Spleen (tissue), 11 donors: ENCODE results near the gene SLC2A2. TPM values are rescaled to one million over a fixed set of nuclear protein-coding genes. Genes with fewer than 3 reads are reported as not detected.
A peak's percentile ranks its signal among the peaks of the same experiment; 100 is the strongest.

Experiments used
- DNase-seq: peaks from one replicate; pipeline ENCODE4 v3.0.0-alpha.2; 2020
- H3K27ac ChIP-seq, 8 donors: fragments of 200-600 bp; sonication (generic) in 7 of 8; 1 replicate in 4 of 8; 2 replicates in 4 of 8; pipeline versions ENCODE4 v1.5.0 to v1.8.0; 2016 to 2021; ENCODE audit warnings: inconsistent platforms in 4 of 8, mild to moderate bottlenecking in 4 of 8, moderate library complexity in 1 of 8
- H3K27me3 ChIP-seq, 7 donors: fragments of 200-600 bp; sonication (generic) in 6 of 7; replicated peaks in 1 of 7; 1 replicate in 4 of 7; 2 replicates in 3 of 7; pipeline versions ENCODE4 v1.5.0 to v1.8.0; 2016 to 2021; ENCODE audit warnings: inconsistent platforms in 3 of 7, mild to moderate bottlenecking in 1 of 7
- H3K36me3 ChIP-seq, 6 donors: fragments of 200-600 bp; sonication (generic) in 5 of 6; 1 replicate in 4 of 6; 2 replicates in 2 of 6; pipeline versions ENCODE4 v1.5.0 to v1.8.0; 2016 to 2021; ENCODE audit warnings: inconsistent platforms in 2 of 6
- H3K4me1 ChIP-seq, 6 donors: fragments of 200-600 bp; sonication (generic) in 5 of 6; 1 replicate in 3 of 6; 2 replicates in 3 of 6; pipeline versions ENCODE4 v1.5.0 to v1.8.0; 2016 to 2021; ENCODE audit warnings: inconsistent platforms in 3 of 6
- H3K4me3 ChIP-seq, 8 donors: fragments of 200-600 bp; sonication (generic) in 7 of 8; 1 replicate in 4 of 8; 2 replicates in 4 of 8; pipeline versions ENCODE4 v1.5.0 to v1.8.0; 2016 to 2021; ENCODE audit warnings: inconsistent platforms in 4 of 8, mild to moderate bottlenecking in 4 of 8, moderate library complexity in 2 of 8
- H3K9me3 ChIP-seq, 8 donors: fragments of 200-600 bp; sonication (generic) in 7 of 8; 1 replicate in 4 of 8; 2 replicates in 4 of 8; pipeline versions ENCODE4 v1.5.0 to v1.8.0; 2016 to 2021; ENCODE audit warnings: inconsistent platforms in 4 of 8
- POLR2A ChIP-seq, 3 donors: fragments of 450-650 bp; IDR thresholded peaks; one replicate each; pipeline ENCODE4 v1.5.1; 2017; ENCODE audit warnings: antibody characterized with exemption in 3 of 3, mild to moderate bottlenecking in 1 of 3
- POLR2AphosphoS5 ChIP-seq, 3 donors: sonication (generic); formaldehyde crosslinking; IDR thresholded peaks; one replicate each; pipeline ENCODE4 v1.5.1; 2017; ENCODE audit warnings: antibody characterized with exemption in 3 of 3
- WGBS, 5 donors: extraction: QIAGEN DNeasy Blood & Tissue Kit in 3 of 5; methylation state at CpG; one replicate each; pipeline versions ENCODE4 v1.1.5 to v1.1.7; 2013 to 2018; 5-methylcytosine and 5-hydroxymethylcytosine counted together
- intact Hi-C: fragments of 100-400 bp; cut with DNase I; formaldehyde crosslinking; loops from one replicate; pipeline ENCODE4 v1.15.0; 2023; ENCODE audit warnings: low total_unique reads
- polyA plus RNA-seq, 3 donors: library from polyadenylated mRNA; stranded (reverse); fragments of 200-250 nt; gene quantifications; one replicate each; pipeline ENCODE4 v1.2.1, GENCODE V29; 2013
- total RNA-seq, 7 donors: library from RNA; depleted of rRNA in 3 of 7; stranded (reverse); fragments of >200 nt in 3 of 7; fragmentation: NEBNext Ultra II Directional in 4 of 7; extraction: Animal tissue kit (Norgen Biotek cat#: 25700) in 4 of 7; gene quantifications; one replicate each; pipeline versions ENCODE4 v1.1.0 to v1.2.1, GENCODE V29; 2016 to 2021
- TF ChIP-seq, protein P1 (sequence below), 11 experiments: fragments of 200-600 bp in 7 of 11; fragments of 450-650 bp in 4 of 11; sonication (generic) in 4 of 11; IDR thresholded peaks in 8 of 11; conservative IDR thresholded peaks in 3 of 11; 1 replicate in 7 of 11; 2 replicates in 4 of 11; pipeline versions ENCODE4 v1.4.0 to v1.8.0; 2016 to 2021; ENCODE audit warnings: antibody characterized with exemption in 11 of 11, inconsistent platforms in 4 of 11, mild to moderate bottlenecking in 1 of 11
- donor health status: healthy with polysubstance abuse.
- donor health status: DM: no; HTN: no; CAD: no; lungs with moderate emphysema.
- donor health status: DM: no; HTN: no; CAD: no.
- donor health status: Bipolar disorder and iron deficiency.
- donor health status: healthy.
- donor health status: DM: no; HTN: no; CAD: no.
- donor health status: DM: yes; HTN: yes; CAD: no.

Gene SLC2A2
- total and polyA plus RNA-seq, 10 donors = not detected

DNA sequence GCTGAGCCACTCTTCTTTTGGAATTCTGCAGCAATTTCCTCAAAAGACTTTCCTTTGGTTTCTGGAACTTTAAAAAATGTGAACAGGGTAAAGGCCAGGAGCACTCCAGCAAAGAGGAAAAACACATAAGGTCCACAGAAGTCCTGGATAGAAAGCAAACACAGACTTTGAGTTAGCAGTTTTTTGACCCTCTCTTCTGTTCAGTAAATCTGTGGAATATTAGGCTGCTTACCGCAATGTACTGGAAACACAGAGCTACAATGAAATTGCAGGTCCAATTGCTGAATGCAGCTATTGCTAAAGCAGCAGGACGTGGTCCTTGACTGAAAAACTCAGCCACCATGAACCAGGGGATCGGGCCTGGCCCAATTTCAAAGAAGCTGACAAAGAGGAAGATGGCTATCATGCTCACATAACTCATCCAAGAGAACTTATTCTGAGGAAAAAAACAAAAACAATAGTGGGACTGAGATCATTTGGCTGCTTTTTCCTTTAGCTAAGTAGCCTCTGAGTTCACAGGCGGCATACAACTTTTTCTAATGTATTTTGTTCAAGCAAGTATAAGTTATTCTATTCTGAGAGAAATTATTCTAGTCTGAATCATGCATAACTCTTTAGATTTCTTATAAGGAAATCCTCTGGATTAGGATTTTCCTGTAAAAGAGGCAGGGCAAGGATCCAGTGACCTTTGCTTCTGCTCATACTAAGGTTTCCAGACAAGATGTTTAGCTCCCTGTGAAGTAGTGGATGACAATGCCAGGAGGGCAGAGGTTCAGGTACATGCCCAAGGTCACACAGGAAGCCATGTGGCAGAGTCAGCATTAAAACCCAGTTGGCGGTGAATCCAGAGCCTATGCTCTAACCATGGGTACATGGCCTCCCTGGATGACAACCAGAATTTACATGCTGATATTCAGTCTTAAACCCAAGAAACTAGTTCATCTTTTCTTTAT is 28.3 kb downstream of the SLC2A2 start:
- WGBS, 5 donors = 56 to 72% (median 59%) methylated on average over 5 of the region's 5 CpGs
- H3K9me3 ChIP-seq = no peaks in the 10 kb centered on the region
- DNase-seq = no peak
- H3K4me3 ChIP-seq = no peak overlapping the region
- H3K36me3 ChIP-seq = no peaks in the 10 kb centered on the region
- H3K4me1 ChIP-seq = peaks cover 0 to 15% (median 0%) of the 10 kb centered on the region in 6 donors
- peak overlapping the region in 6 of 8 donors; percentile 21 to 49 (median 42) for H3K27ac ChIP-seq
- TF ChIP-seq, protein P1, sequence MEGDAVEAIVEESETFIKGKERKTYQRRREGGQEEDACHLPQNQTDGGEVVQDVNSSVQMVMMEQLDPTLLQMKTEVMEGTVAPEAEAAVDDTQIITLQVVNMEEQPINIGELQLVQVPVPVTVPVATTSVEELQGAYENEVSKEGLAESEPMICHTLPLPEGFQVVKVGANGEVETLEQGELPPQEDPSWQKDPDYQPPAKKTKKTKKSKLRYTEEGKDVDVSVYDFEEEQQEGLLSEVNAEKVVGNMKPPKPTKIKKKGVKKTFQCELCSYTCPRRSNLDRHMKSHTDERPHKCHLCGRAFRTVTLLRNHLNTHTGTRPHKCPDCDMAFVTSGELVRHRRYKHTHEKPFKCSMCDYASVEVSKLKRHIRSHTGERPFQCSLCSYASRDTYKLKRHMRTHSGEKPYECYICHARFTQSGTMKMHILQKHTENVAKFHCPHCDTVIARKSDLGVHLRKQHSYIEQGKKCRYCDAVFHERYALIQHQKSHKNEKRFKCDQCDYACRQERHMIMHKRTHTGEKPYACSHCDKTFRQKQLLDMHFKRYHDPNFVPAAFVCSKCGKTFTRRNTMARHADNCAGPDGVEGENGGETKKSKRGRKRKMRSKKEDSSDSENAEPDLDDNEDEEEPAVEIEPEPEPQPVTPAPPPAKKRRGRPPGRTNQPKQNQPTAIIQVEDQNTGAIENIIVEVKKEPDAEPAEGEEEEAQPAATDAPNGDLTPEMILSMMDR (IDR thresholded peaks at IDR 0.05 in 8 of 11, conservative IDR thresholded peaks at IDR 0.05 in 3 of 11) = no peak
- TF ChIP-seq POLR2AphosphoS5 (IDR thresholded peaks at IDR 0.05) (no peak), POLR2A (IDR thresholded peaks at IDR 0.05) (no peak)
- no peaks in the 10 kb centered on the region for H3K27me3 ChIP-seq
- intact Hi-C loops = no loop called here

DNA sequence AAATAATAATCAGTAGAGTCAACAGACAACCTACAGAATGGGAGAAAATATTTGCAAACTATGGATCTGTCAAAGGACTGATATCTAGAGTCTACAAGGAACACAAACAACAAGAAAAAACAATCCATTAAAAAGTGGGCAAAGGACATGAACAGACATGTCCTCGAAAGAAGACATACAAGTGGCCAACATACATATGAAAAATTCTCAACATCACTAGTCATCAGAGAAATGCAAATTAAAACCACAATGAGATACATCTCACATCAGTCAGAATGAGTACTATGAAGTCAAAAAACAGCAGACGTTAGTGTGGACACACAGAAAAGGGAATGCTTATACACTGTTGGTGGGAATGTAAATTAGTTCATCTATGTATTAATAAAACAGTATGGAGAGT is 33.7 kb downstream of the SLC2A2 start:
- WGBS, 5 donors = 60 to 90% (median 77%) methylated on average over 2 of the region's 2 CpGs
- TF ChIP-seq POLR2A (IDR thresholded peaks at IDR 0.05) (no peak), POLR2AphosphoS5 (IDR thresholded peaks at IDR 0.05) (no peak)
- TF ChIP-seq, protein P1 (IDR thresholded peaks at IDR 0.05 in 8 of 11, conservative IDR thresholded peaks at IDR 0.05 in 3 of 11) = no peak
- no peak for DNase-seq
- no peak overlapping the region for H3K27ac ChIP-seq
- intact Hi-C loops = no loop called here
- H3K9me3 ChIP-seq = no peaks in the 10 kb centered on the region
- H3K36me3 ChIP-seq = no peaks in the 10 kb centered on the region
- H3K27me3 ChIP-seq = peaks cover 0 to 12% (median 0%) of the 10 kb centered on the region in 7 donors
- peaks cover 0 to 3% (median 0%) of the 10 kb centered on the region in 6 donors for H3K4me1 ChIP-seq
- H3K4me3 ChIP-seq = no peak overlapping the region

DNA sequence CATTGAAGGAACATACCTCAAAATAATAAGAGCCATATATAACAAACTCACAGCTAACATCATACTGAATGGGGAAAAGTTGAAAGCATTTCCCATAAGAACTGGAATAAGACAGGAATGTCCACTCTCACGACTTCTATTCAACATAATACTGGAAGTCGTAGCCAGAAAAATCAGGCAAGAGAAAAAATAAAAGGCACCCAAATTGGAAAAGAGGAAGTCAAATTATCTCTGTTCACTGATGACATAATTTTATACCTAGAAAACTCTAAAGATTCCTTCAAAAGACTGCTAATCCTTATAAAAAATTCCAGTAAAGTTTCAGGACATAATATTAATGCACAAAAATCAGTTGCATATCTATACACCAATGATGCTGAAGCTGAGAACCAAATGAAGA is 34.9 kb downstream of the SLC2A2 start:
- peaks cover 0 to 21% (median 0%) of the 10 kb centered on the region in 7 donors for H3K27me3 ChIP-seq
- 87 to 95% (median 89%) methylated on average over 2 of the region's 2 CpGs for WGBS, 5 donors
- H3K4me1 ChIP-seq = no peaks in the 10 kb centered on the region
- H3K9me3 ChIP-seq = no peaks in the 10 kb centered on the region
- intact Hi-C loops = no loop called here
- no peak overlapping the region for H3K4me3 ChIP-seq
- TF ChIP-seq, protein P1 (IDR thresholded peaks at IDR 0.05 in 8 of 11, conservative IDR thresholded peaks at IDR 0.05 in 3 of 11) = no peak
- TF ChIP-seq POLR2A (IDR thresholded peaks at IDR 0.05) (no peak), POLR2AphosphoS5 (IDR thresholded peaks at IDR 0.05) (no peak)
- no peak for DNase-seq
- H3K27ac ChIP-seq = no peak overlapping the region
- no peaks in the 10 kb centered on the region for H3K36me3 ChIP-seq

GRCh38 chr3:170989100-170989648 is 37.3 kb downstream of the SLC2A2 start:
- peaks cover 0 to 21% (median 0%) of the 10 kb centered on the region in 7 donors for H3K27me3 ChIP-seq
- no peaks in the 10 kb centered on the region for H3K4me1 ChIP-seq
- peaks cover 0 to 3% (median 0%) of the 10 kb centered on the region in 8 donors for H3K9me3 ChIP-seq
- H3K4me3 ChIP-seq = no peak overlapping the region
- 84 to 97% (median 90%) methylated on average over 3 to 5 of the region's 5 CpGs for WGBS, 5 donors
- no peak for DNase-seq
- no peak for TF ChIP-seq POLR2AphosphoS5 (IDR thresholded peaks at IDR 0.05)
- TF ChIP-seq, protein P1 (IDR thresholded peaks at IDR 0.05 in 8 of 11, conservative IDR thresholded peaks at IDR 0.05 in 3 of 11) = no peak
- intact Hi-C loops = no loop called here
- no peaks in the 10 kb centered on the region for H3K36me3 ChIP-seq
- no peak overlapping the region for H3K27ac ChIP-seq
